ENCODE results near the gene CREBBP.

- TF ChIP-seq, protein P1, sequence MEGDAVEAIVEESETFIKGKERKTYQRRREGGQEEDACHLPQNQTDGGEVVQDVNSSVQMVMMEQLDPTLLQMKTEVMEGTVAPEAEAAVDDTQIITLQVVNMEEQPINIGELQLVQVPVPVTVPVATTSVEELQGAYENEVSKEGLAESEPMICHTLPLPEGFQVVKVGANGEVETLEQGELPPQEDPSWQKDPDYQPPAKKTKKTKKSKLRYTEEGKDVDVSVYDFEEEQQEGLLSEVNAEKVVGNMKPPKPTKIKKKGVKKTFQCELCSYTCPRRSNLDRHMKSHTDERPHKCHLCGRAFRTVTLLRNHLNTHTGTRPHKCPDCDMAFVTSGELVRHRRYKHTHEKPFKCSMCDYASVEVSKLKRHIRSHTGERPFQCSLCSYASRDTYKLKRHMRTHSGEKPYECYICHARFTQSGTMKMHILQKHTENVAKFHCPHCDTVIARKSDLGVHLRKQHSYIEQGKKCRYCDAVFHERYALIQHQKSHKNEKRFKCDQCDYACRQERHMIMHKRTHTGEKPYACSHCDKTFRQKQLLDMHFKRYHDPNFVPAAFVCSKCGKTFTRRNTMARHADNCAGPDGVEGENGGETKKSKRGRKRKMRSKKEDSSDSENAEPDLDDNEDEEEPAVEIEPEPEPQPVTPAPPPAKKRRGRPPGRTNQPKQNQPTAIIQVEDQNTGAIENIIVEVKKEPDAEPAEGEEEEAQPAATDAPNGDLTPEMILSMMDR (IDR thresholded peaks at IDR 0.05), result no peak
- TF ChIP-seq SREBF2 (IDR thresholded peaks at IDR 0.05), result no peak
- TF ChIP-seq POLR2A (IDR thresholded peaks at IDR 0.05; ENCODE audit: low read length), result peak; percentile 97
- TF ChIP-seq MAZ (IDR thresholded peaks at IDR 0.05; ENCODE audit: borderline replicate concordance, low read depth, low read length), result no peak
- no peak for TF ChIP-seq BHLHE40 (IDR thresholded peaks at IDR 0.05; ENCODE audit: low read depth, low read length)
- TF ChIP-seq CEBPB (IDR thresholded peaks at IDR 0.05), result no peak
- no peak for TF ChIP-seq EP300 (IDR thresholded peaks at IDR 0.05)
- no peak for TF ChIP-seq PBX3 (IDR thresholded peaks at IDR 0.05)
- TF ChIP-seq JUN (IDR thresholded peaks at IDR 0.05), result peak; percentile 62 to 96; a peak in 4 of 5 replicates
- no peak for TF ChIP-seq HOXA7 (CRISPR knock-in tag; IDR thresholded peaks at IDR 0.05)
These were observed 163.1 kb downstream of the CREBBP start, which contains the start of gene TRAP1 for GRCh38 chr16:3717235-3718018.

All from A549 (cell line).